HG03378 (cell line): Measurements from ENCODE around the gene DSG1.
"Not testable (repeated sequence)": the region's sequence is repeated elsewhere in the genome, so short reads cannot be mapped to it uniquely, and the experiment has no call there.

Experiments
- ATAC-seq: cut with Tn5 transposase; IDR thresholded peaks from one replicate; pipeline ENCODE4 v1.9.1; 2021; ENCODE audit warnings: mild to moderate bottlenecking, moderate library complexity; ENCODE audit not compliant: unreplicated experiment

The DSG1 gene

GRCh38 chr18:31317860-31318259 is at the start of gene DSG1:
DSG1 (plus strand) TSS chr18:31318160; CDS start chr18:31318301, 141 bp downstream.
- ATAC-seq = no peak

GRCh38 chr18:31268985-31269406 is 49.0 kb upstream of the DSG1 start:
- ATAC-seq = peak; percentile 35

- no peak for ATAC-seq
Observed at GRCh38 chr18:31269566-31269965, 48.4 kb upstream of the DSG1 start.

- ATAC-seq = no peak
Observed at GRCh38 chr18:31270578-31270977, 47.4 kb upstream of the DSG1 start.

GRCh38 chr18:31273812-31274527 is 44.0 kb upstream of the DSG1 start:
- ATAC-seq = no peak

- ATAC-seq = no peak
Observed at GRCh38 chr18:31274931-31275330, 43.0 kb upstream of the DSG1 start.

GRCh38 chr18:31275722-31276463 is 42.1 kb upstream of the DSG1 start:
- ATAC-seq = no peak

- no peak for ATAC-seq
Observed at GRCh38 chr18:31278609-31279071, 39.3 kb upstream of the DSG1 start.

GRCh38 chr18:31280502-31280901 is 37.5 kb upstream of the DSG1 start:
- ATAC-seq = no peak

GRCh38 chr18:31281437-31281836 is 36.5 kb upstream of the DSG1 start:
- no peak for ATAC-seq

- ATAC-seq = not testable (repeated sequence)
Observed at GRCh38 chr18:31289446-31289845, 28.5 kb upstream of the DSG1 start.

- ATAC-seq = no peak
Observed at GRCh38 chr18:31291688-31292087, 26.3 kb upstream of the DSG1 start.

- ATAC-seq = no peak
Observed at GRCh38 chr18:31294199-31294747, 23.7 kb upstream of the DSG1 start.

GRCh38 chr18:31297248-31297647 is 20.7 kb upstream of the DSG1 start:
- ATAC-seq = no peak

- ATAC-seq = no peak
Observed at GRCh38 chr18:31301201-31301655, 16.7 kb upstream of the DSG1 start.

- no peak for ATAC-seq
Observed at GRCh38 chr18:31302991-31303390, 15.0 kb upstream of the DSG1 start.

GRCh38 chr18:31303771-31304170 is 14.2 kb upstream of the DSG1 start:
- no peak for ATAC-seq

- ATAC-seq = no peak
Observed at GRCh38 chr18:31309115-31309514, 8.8 kb upstream of the DSG1 start.

GRCh38 chr18:31316974-31317373 is 986 bp upstream of the DSG1 start:
- no peak for ATAC-seq

GRCh38 chr18:31321719-31322118 is 3.8 kb downstream of the DSG1 start:
- ATAC-seq = no peak

- no peak for ATAC-seq
Observed at GRCh38 chr18:31325051-31325450, 7.1 kb downstream of the DSG1 start.
